ENCODE results near the gene AGFG2. TPM values are rescaled to one million over a fixed set of nuclear protein-coding genes. Genes with fewer than 3 reads are reported as not detected.

The AGFG2 gene
- total and polyA plus RNA-seq, 2 of the 13 experiments (the other 11 are each of a cell fraction or from before 2014, with no cell fraction given): 125 to 132 TPM

DNA sequence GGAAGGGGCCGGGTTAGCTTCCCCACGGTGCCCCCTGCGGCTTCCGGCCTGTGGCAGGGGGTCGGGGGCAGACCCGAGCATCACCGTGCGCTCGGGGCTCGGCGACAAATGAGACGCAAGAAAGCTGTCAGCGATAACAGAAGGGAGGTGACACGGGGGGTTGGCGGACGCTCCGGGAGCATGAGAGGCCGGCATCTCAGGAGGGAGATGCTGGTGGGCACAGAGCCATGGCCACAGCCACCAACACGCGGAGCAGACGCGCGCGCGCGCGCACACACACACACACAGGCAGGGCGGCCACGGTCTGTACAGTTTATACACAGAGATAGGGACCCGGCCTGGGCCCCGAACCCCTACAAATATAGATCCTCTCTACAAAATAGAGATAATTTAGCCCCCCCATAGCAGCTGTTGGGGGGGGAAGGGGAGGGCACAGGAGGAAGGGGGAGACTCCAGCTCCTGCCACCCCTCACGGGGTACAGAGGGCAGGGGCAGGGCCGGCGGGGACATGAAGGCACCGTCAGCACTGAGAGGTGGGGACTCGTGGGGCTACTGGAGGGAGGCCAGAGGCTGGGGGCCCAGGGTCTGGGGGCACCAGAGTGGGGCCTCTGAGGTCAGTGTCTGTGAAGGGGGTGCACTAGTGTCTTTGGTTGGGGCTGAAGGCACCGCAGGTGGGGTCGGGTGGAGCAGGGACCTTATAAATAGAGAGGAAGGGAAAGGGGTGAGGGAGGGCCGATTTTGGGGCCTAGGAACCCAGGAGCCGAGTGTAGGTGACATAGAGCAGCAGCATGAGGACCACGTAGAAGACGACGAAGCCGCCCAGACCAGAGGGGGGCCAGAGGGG, 35.6 kb downstream of the AGFG2 start:
- H3K36me3 ChIP-seq (replicated peaks in 1 of 2; ENCODE audit: control insufficient read depth in 1 of 2, insufficient read depth in 2 of 2, low read length in 2 of 2): peaks cover 5 to 15% of the 10 kb centered on the region in 2 experiments; a peak in 1 of 5 replicates
- H3K27ac ChIP-seq (ENCODE audit: extremely low read length, insufficient read depth, low read length): no peak overlapping the region
- ChIA-PET POLR2A (no interaction called here), CTCF (ENCODE audit: low intra/inter-chr PET ratio, low total read pairs) (interaction anchor here (1.3 kb wide), 1 partner anchor 14 kb away, joined by 4 read pairs; no protein-coding TSS in a partner anchor)
- H2AFZ ChIP-seq (ENCODE audit: low read length): no peak overlapping the region
- no peaks in the 10 kb centered on the region for H3K79me2 ChIP-seq (ENCODE audit: insufficient read depth, low read length)
- no peaks in the 10 kb centered on the region for H4K20me1 ChIP-seq (ENCODE audit: insufficient read depth, low read length)
- no TSS peak for BruUV-seq (replicated peaks)
- H3K9ac ChIP-seq (ENCODE audit: insufficient read depth, low read depth, low read length): no peak overlapping the region
- H3K27me3 ChIP-seq (ENCODE audit: control insufficient read depth in 1 of 2, insufficient read depth in 2 of 2, low read length in 2 of 2): no peaks in the 10 kb centered on the region
- in situ Hi-C loops (cut with HindIII; ENCODE audit: extremely low pct_ligation_motif_present, low pct_unique_long_range_greater_than_20kb): no loop called here
- 94% methylated on average over 33 of the region's 44 CpGs for WGBS (ENCODE audit: low lambda C conversion rate)
- no peak overlapping the region for H3K4me3 ChIP-seq (replicated peaks in 1 of 3; ENCODE audit: insufficient read depth in 1 of 3, low read depth in 2 of 3, low read length in 3 of 3)
- DNase-seq (ENCODE audit: low spot score): no peak
- no peak for FAIRE-seq
- peaks cover 37% of the 10 kb centered on the region for H3K4me1 ChIP-seq (ENCODE audit: insufficient read depth, low read length)
- intact Hi-C loops (cut with micrococcal nuclease; ENCODE audit: unreplicated experiment): no loop called here
- TF ChIP-seq CENPBD1 (CRISPR knock-in tag; IDR thresholded peaks at IDR 0.05; ENCODE audit: borderline replicate concordance, low read depth) (no peak), AGO1 (IDR thresholded peaks at IDR 0.05; ENCODE audit: low read depth, low read length, poor library complexity, severe bottlenecking) (peak; percentile 98), POLR2AphosphoS2 (IDR thresholded peaks at IDR 0.05; ENCODE audit: low read depth, low read length) (peak; percentile 46; the same call in 1 of the 2 replicates), FOXO1 (CRISPR knock-in tag; IDR thresholded peaks at IDR 0.05) (no peak), PCBP1 (IDR thresholded peaks at IDR 0.05; ENCODE audit: borderline replicate concordance, low read depth, low read length) (0 out of 2 replicates have a peak, but pooled peaks have one; percentile 5), POLR2G (IDR thresholded peaks at IDR 0.05; ENCODE audit: low read depth, low read length) (peak; percentile 25; the same call in 1 of the 2 replicates), AGO2 (optimal IDR thresholded peaks at IDR 0.05; ENCODE audit: low read depth, low read length) (peak; percentile 96), HNRNPL (IDR thresholded peaks at IDR 0.05; ENCODE audit: low read depth, low read length) (peak; percentile 13; the same call in 1 of the 2 replicates), SNRNP70 (IDR thresholded peaks at IDR 0.05; ENCODE audit: low read depth, low read length) (0 out of 2 replicates have a peak, but pooled peaks have one; percentile 22)
- H3K4me2 ChIP-seq (ENCODE audit: low read depth, low read length): no peak overlapping the region
- no peaks in the 10 kb centered on the region for H3K9me3 ChIP-seq (ENCODE audit: low read length)
- no peak for ATAC-seq
